Tibial nerve (tissue), 4 donors: ENCODE measurements around the gene MROH7. TPM values are rescaled to one million over a fixed set of nuclear protein-coding genes. Genes with fewer than 3 reads are reported as not detected.

Experiments used
- DNase-seq, 2 donors: peaks; one replicate each; pipeline ENCODE4 v3.0.0-alpha.2; 2019; ENCODE audit warnings: low spot score in 2 of 2
- H3K27ac ChIP-seq, 4 donors: fragments of 200-600 bp; sonication (generic) in 3 of 4; one replicate each; pipeline ENCODE4 v1.5.1; 2017 to 2019; ENCODE audit warnings: mild to moderate bottlenecking in 1 of 4
- H3K27me3 ChIP-seq, 2 donors: fragments of 200-600 bp; sonication (generic) in 1 of 2; one replicate each; pipeline versions ENCODE4 v1.5.1 to v1.6.0; 2017 to 2019
- H3K36me3 ChIP-seq, 3 donors: fragments of 200-600 bp; sonication (generic); one replicate each; pipeline ENCODE4 v1.5.1; 2018 to 2019
- H3K4me1 ChIP-seq, 4 donors: fragments of 200-600 bp; sonication (generic) in 3 of 4; one replicate each; pipeline ENCODE4 v1.5.1; 2017 to 2019
- H3K4me3 ChIP-seq, 4 donors: fragments of 200-600 bp; sonication (generic) in 3 of 4; one replicate each; pipeline ENCODE4 v1.5.1; 2017 to 2019; ENCODE audit warnings: mild to moderate bottlenecking in 1 of 4, moderate library complexity in 1 of 4
- H3K9me3 ChIP-seq, 4 donors: fragments of 200-600 bp; sonication (generic) in 3 of 4; one replicate each; pipeline ENCODE4 v1.5.1; 2017 to 2019
- EP300 ChIP-seq, 2 donors: sonication (generic); formaldehyde crosslinking; IDR thresholded peaks; one replicate each; pipeline ENCODE4 v1.6.1; 2017; ENCODE audit warnings: antibody characterized with exemption in 2 of 2, mild to moderate bottlenecking in 1 of 2
- POLR2A ChIP-seq, 2 donors: fragments of 450-650 bp; IDR thresholded peaks; one replicate each; pipeline ENCODE4 v1.6.1; 2017; ENCODE audit warnings: antibody characterized with exemption in 2 of 2, mild to moderate bottlenecking in 2 of 2, moderate library complexity in 2 of 2
- WGBS, 2 donors: methylation state at CpG; one replicate each; pipeline ENCODE4 v1.1.5; 2018; 5-methylcytosine and 5-hydroxymethylcytosine counted together
- total RNA-seq, 4 donors: library from RNA; depleted of rRNA; stranded (reverse); fragments of >200 nt; gene quantifications; one replicate each; pipeline ENCODE4 v1.1.0, GENCODE V29; 2016
- TF ChIP-seq, protein P1 (sequence below), 5 experiments: fragments of 200-600 bp in 3 of 5; fragments of 450-650 bp in 2 of 5; sonication (generic) in 3 of 5; IDR thresholded peaks; one replicate each; pipeline ENCODE4 v1.5.1; 2016 to 2019; ENCODE audit warnings: antibody characterized with exemption in 5 of 5, mild to moderate bottlenecking in 3 of 5, moderate library complexity in 2 of 5

The MROH7 gene
- total RNA-seq, 4 donors from 2014 or later = 4.4 to 7.2 (median 5.8) TPM

- WGBS, 2 donors = 90 to 91% methylated on average over 3 of the region's 3 CpGs
- peaks cover 0 to 7% (median 0%) of the 10 kb centered on the region in 3 donors for H3K36me3 ChIP-seq
- no peak overlapping the region for H3K27ac ChIP-seq
- no peak overlapping the region for H3K4me3 ChIP-seq
- H3K4me1 ChIP-seq = no peaks in the 10 kb centered on the region
- no peaks in the 10 kb centered on the region for H3K27me3 ChIP-seq
- H3K9me3 ChIP-seq = no peaks in the 10 kb centered on the region
- TF ChIP-seq POLR2A (IDR thresholded peaks at IDR 0.05) (no peak), EP300 (IDR thresholded peaks at IDR 0.05) (no peak)
- TF ChIP-seq, protein P1, sequence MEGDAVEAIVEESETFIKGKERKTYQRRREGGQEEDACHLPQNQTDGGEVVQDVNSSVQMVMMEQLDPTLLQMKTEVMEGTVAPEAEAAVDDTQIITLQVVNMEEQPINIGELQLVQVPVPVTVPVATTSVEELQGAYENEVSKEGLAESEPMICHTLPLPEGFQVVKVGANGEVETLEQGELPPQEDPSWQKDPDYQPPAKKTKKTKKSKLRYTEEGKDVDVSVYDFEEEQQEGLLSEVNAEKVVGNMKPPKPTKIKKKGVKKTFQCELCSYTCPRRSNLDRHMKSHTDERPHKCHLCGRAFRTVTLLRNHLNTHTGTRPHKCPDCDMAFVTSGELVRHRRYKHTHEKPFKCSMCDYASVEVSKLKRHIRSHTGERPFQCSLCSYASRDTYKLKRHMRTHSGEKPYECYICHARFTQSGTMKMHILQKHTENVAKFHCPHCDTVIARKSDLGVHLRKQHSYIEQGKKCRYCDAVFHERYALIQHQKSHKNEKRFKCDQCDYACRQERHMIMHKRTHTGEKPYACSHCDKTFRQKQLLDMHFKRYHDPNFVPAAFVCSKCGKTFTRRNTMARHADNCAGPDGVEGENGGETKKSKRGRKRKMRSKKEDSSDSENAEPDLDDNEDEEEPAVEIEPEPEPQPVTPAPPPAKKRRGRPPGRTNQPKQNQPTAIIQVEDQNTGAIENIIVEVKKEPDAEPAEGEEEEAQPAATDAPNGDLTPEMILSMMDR (IDR thresholded peaks at IDR 0.05) = no peak
- DNase-seq = no peak
These were observed 8.8 kb downstream of the MROH7 start for GRCh38 chr1:54650417-54650816.

DNA sequence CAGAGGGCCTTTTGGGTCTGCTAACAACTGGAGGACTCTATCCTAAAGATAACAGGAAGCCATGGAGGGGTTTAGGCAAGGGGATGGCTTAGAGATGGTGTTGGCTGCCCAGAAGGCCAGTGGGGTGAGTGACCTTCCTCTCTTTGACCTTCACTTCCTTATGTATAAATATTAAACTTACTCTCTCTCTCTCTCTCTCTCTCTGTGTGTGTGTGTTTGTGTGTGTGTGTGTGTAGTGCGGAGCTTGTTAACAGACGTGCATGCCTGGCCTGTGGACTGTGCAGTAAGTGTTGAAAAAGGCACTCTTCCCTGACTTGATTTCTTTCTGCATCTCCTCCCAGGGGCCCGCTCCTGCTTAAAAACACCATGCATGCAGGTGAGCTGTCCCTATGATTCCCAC, 10.0 kb downstream of the MROH7 start:
- 67 to 74% methylated on average over 3 of the region's 3 CpGs for WGBS, 2 donors
- no peak overlapping the region for H3K4me3 ChIP-seq
- no peaks in the 10 kb centered on the region for H3K27me3 ChIP-seq
- DNase-seq = no peak
- no peaks in the 10 kb centered on the region for H3K9me3 ChIP-seq
- no peak overlapping the region for H3K27ac ChIP-seq
- TF ChIP-seq EP300 (IDR thresholded peaks at IDR 0.05) (no peak), POLR2A (IDR thresholded peaks at IDR 0.05) (no peak)
- TF ChIP-seq, protein P1 (IDR thresholded peaks at IDR 0.05) = no peak
- peaks cover 0 to 7% (median 0%) of the 10 kb centered on the region in 3 donors for H3K36me3 ChIP-seq
- no peaks in the 10 kb centered on the region for H3K4me1 ChIP-seq

- DNase-seq = no peak
- Histone ChIP-seq H3K9me3 (peaks cover 0 to under 1% (median 0%) of the 10 kb centered on the region in 4 donors), H3K4me3 (no peak overlapping the region), H3K4me1 (no peaks in the 10 kb centered on the region), H3K36me3 (peaks cover 0 to 9% (median 0%) of the 10 kb centered on the region in 3 donors), H3K27ac (no peak overlapping the region), H3K27me3 (no peaks in the 10 kb centered on the region)
- TF ChIP-seq EP300 (IDR thresholded peaks at IDR 0.05) = no peak
- TF ChIP-seq POLR2A (IDR thresholded peaks at IDR 0.05) = no peak
- TF ChIP-seq, protein P1 (IDR thresholded peaks at IDR 0.05) = no peak
These were observed 10.6 kb downstream of the MROH7 start for GRCh38 chr1:54652168-54652567.

DNA sequence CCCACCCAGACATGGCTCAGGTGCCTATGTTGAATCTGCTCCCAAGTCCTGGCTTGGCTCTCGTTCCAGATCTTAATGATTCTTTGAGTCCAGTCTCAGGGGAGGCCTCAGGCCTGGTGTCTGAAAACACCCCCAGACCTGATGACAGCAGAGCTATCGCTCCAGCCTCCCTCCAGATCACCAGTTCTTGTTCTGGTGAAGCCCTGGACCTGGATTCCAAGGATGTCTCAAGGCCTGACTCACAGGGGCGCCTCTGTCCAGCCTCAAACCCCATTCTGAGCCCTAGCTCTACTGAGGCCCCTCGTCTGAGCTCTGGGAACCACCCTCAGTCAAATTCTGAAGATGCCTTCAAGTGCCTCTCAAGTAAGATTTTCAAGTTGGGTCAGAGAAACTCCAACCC, 11.4 kb downstream of the MROH7 start:
- WGBS, 2 donors = 73 to 75% methylated on average over 4 of the region's 4 CpGs
- H3K27ac ChIP-seq = no peak overlapping the region
- DNase-seq = no peak
- no peaks in the 10 kb centered on the region for H3K27me3 ChIP-seq
- no peak for TF ChIP-seq POLR2A (IDR thresholded peaks at IDR 0.05)
- TF ChIP-seq, protein P1 (IDR thresholded peaks at IDR 0.05) = no peak
- TF ChIP-seq EP300 (IDR thresholded peaks at IDR 0.05) = no peak
- no peaks in the 10 kb centered on the region for H3K4me1 ChIP-seq
- peaks cover 0 to 9% (median 1%) of the 10 kb centered on the region in 4 donors for H3K9me3 ChIP-seq
- H3K4me3 ChIP-seq = no peak overlapping the region
- peaks cover 0 to 13% (median 0%) of the 10 kb centered on the region in 3 donors for H3K36me3 ChIP-seq

- no peak overlapping the region for H3K4me3 ChIP-seq
- H3K27ac ChIP-seq = no peak overlapping the region
- 88 to 97% methylated on average over 2 of the region's 2 CpGs for WGBS, 2 donors
- no peaks in the 10 kb centered on the region for H3K27me3 ChIP-seq
- no peak for TF ChIP-seq EP300 (IDR thresholded peaks at IDR 0.05)
- TF ChIP-seq POLR2A (IDR thresholded peaks at IDR 0.05) = no peak
- TF ChIP-seq, protein P1 (IDR thresholded peaks at IDR 0.05) = no peak
- H3K4me1 ChIP-seq = no peaks in the 10 kb centered on the region
- H3K9me3 ChIP-seq = peaks cover 0 to 27% (median 5%) of the 10 kb centered on the region in 4 donors
- peaks cover 0 to 6% (median 0%) of the 10 kb centered on the region in 3 donors for H3K36me3 ChIP-seq
- no peak for DNase-seq
These were observed 16.8 kb downstream of the MROH7 start for GRCh38 chr1:54658164-54658913.
